HEK293 (cell line): Measurements from ENCODE around the gene GRAMD1B.

Experiments used
- CTCF ChIA-PET: fragments of 350-600 bp; formaldehyde crosslinking; extraction: SDS; loops from one replicate; lab custom pipeline; 2021; ENCODE audit warnings: antibody characterized with exemption; lab: Yijun Ruan, JAX
- POLR2A ChIA-PET: fragments of 300-600 bp; formaldehyde crosslinking; extraction: SDS; loops from one replicate; lab custom pipeline; 2020; ENCODE audit warnings: antibody characterized with exemption, inconsistent platforms; lab: Yijun Ruan, JAX
- H3K27ac ChIP-seq: fragments of 200-500 bp; sonication (Bioruptor generic); 2 replicates; pipeline ENCODE4 v1.5.1; 2014; ENCODE audit warnings: low read depth, low read length, control low read depth, inconsistent platforms; ENCODE audit errors: extremely low read depth
- H3K36me3 ChIP-seq, 2 experiments: fragments of 200-500 bp in 1 of 2; sonication (Bioruptor generic) in 1 of 2; 1 replicate in 1 of 2; 2 replicates in 1 of 2; pipeline ENCODE4 v1.5.1; 2014 to 2017; ENCODE audit warnings: inconsistent platforms in 2 of 2, low read length in 2 of 2; ENCODE audit not compliant: control insufficient read depth in 2 of 2, insufficient read depth in 1 of 2
- H3K4me1 ChIP-seq: fragments of 200-500 bp; sonication (Bioruptor generic); 2 replicates; pipeline ENCODE4 v1.5.1; 2014; ENCODE audit warnings: mild to moderate bottlenecking, low read length, inconsistent platforms; ENCODE audit not compliant: control insufficient read depth, insufficient read depth
- H3K4me3 ChIP-seq: 2 replicates; pipeline ENCODE4 v1.5.1; 2011; ENCODE audit warnings: low read depth, mild to moderate bottlenecking, control low read depth, low read length, moderate library complexity
- H3K9me3 ChIP-seq: fragments of 200-500 bp; sonication (Bioruptor generic); 2 replicates; pipeline ENCODE4 v1.5.1; 2014; ENCODE audit warnings: low read depth, low read length, inconsistent platforms; ENCODE audit not compliant: control insufficient read depth, insufficient read depth
- BCL11B ChIP-seq: fragments of 450-650 bp; formaldehyde crosslinking; IDR thresholded peaks from 2 replicates; pipeline ENCODE4 v1.5.1; 2016; ENCODE audit warnings: low read depth, missing biosample characterization, missing genetic modification characterization
- HOXA7 ChIP-seq: sonication (generic); formaldehyde crosslinking; IDR thresholded peaks from 2 replicates; pipeline ENCODE4 v1.8.1; 2022; ENCODE audit warnings: missing genetic modification reagents, borderline replicate concordance
- KLF10 ChIP-seq: fragments of 450-650 bp; IDR thresholded peaks from 2 replicates; pipeline ENCODE4 v1.5.1; 2018; ENCODE audit warnings: missing biosample characterization, mild to moderate bottlenecking, missing genetic modification characterization
- OSR2 ChIP-seq: fragments of 450-650 bp; formaldehyde crosslinking; IDR thresholded peaks from 2 replicates; pipeline ENCODE4 v1.5.1; 2016; ENCODE audit warnings: missing biosample characterization, missing genetic modification characterization
- OVOL3 ChIP-seq: fragments of 450-650 bp; formaldehyde crosslinking; IDR thresholded peaks from 2 replicates; pipeline ENCODE4 v1.5.1; 2016; ENCODE audit warnings: missing biosample characterization, missing genetic modification characterization
- YY1 ChIP-seq: fragments of 450-650 bp; formaldehyde crosslinking; IDR thresholded peaks from 2 replicates; pipeline ENCODE4 v1.5.1; 2018; ENCODE audit warnings: missing biosample characterization, missing genetic modification characterization
- ZNF211 ChIP-seq: fragments of 450-650 bp; formaldehyde crosslinking; IDR thresholded peaks from 2 replicates; pipeline ENCODE4 v1.5.1; 2016; ENCODE audit warnings: low read depth, missing biosample characterization, missing genetic modification characterization
- ZNF248 ChIP-seq: fragments of 450-650 bp; formaldehyde crosslinking; IDR thresholded peaks from 2 replicates; pipeline ENCODE4 v1.5.1; 2017; ENCODE audit warnings: missing biosample characterization, missing genetic modification characterization
- ZNF292 ChIP-seq: fragments of 450-650 bp; formaldehyde crosslinking; IDR thresholded peaks from 2 replicates; pipeline ENCODE4 v1.5.1; 2016; ENCODE audit warnings: low read depth, missing biosample characterization, missing genetic modification characterization, borderline replicate concordance
- ZNF48 ChIP-seq: fragments of 450-650 bp; formaldehyde crosslinking; IDR thresholded peaks from 2 replicates; pipeline ENCODE4 v1.5.1; 2016; ENCODE audit warnings: missing biosample characterization, missing genetic modification characterization
- ZNF510 ChIP-seq: fragments of 450-650 bp; formaldehyde crosslinking; IDR thresholded peaks from 2 replicates; pipeline ENCODE4 v1.5.1; 2018; ENCODE audit warnings: mild to moderate bottlenecking, missing genetic modification characterization, missing biosample characterization; ENCODE audit not compliant: insufficient replicate concordance
- ZNF544 ChIP-seq: fragments of 450-650 bp; formaldehyde crosslinking; IDR thresholded peaks from 2 replicates; pipeline ENCODE4 v1.5.0; 2017; ENCODE audit warnings: missing biosample characterization, missing genetic modification characterization
- ZNF549 ChIP-seq: fragments of 450-650 bp; IDR thresholded peaks from 2 replicates; pipeline ENCODE4 v1.5.1; 2018; ENCODE audit warnings: missing biosample characterization, missing genetic modification characterization, mild to moderate bottlenecking, inconsistent platforms, moderate library complexity
- ZNF561 ChIP-seq: fragments of 450-650 bp; IDR thresholded peaks from 2 replicates; pipeline ENCODE4 v1.5.1; 2018; ENCODE audit warnings: missing biosample characterization, missing genetic modification characterization, borderline replicate concordance
- ZNF585B ChIP-seq: fragments of 450-650 bp; formaldehyde crosslinking; IDR thresholded peaks from 2 replicates; pipeline ENCODE4 v1.5.1; 2016; ENCODE audit warnings: missing biosample characterization, missing genetic modification characterization
- ZNF610 ChIP-seq: fragments of 450-650 bp; formaldehyde crosslinking; IDR thresholded peaks from 2 replicates; pipeline ENCODE4 v1.5.1; 2016; ENCODE audit warnings: missing biosample characterization, missing genetic modification characterization, borderline replicate concordance
- ZNF707 ChIP-seq: fragments of 450-650 bp; formaldehyde crosslinking; IDR thresholded peaks from 2 replicates; pipeline ENCODE4 v1.5.1; 2016; ENCODE audit warnings: missing biosample characterization, missing genetic modification characterization
- ZNF777 ChIP-seq: fragments of 450-650 bp; formaldehyde crosslinking; IDR thresholded peaks from 2 replicates; pipeline ENCODE4 v1.5.1; 2017; ENCODE audit warnings: missing biosample characterization, missing genetic modification characterization, borderline replicate concordance
- TF ChIP-seq, protein P1 (sequence below): fragments of 450-650 bp; formaldehyde crosslinking; IDR thresholded peaks from 2 replicates; pipeline ENCODE4 v1.5.1; 2017; ENCODE audit warnings: missing biosample characterization, missing genetic modification characterization
- TF ChIP-seq, protein P2 (sequence below): fragments of 450-650 bp; formaldehyde crosslinking; IDR thresholded peaks from 2 replicates; pipeline ENCODE4 v1.5.1; 2016; ENCODE audit warnings: missing biosample characterization, missing genetic modification characterization, borderline replicate concordance
- TF ChIP-seq, protein P3 (sequence below): fragments of 450-650 bp; formaldehyde crosslinking; IDR thresholded peaks from 2 replicates; pipeline ENCODE4; 2016; ENCODE audit warnings: missing biosample characterization, missing genetic modification characterization
- TF ChIP-seq, protein P4 (sequence below): fragments of 450-650 bp; formaldehyde crosslinking; IDR thresholded peaks from 2 replicates; pipeline ENCODE4 v1.5.1; 2016; ENCODE audit warnings: missing biosample characterization, missing genetic modification characterization
- TF ChIP-seq, protein P5 (sequence below): fragments of 450-650 bp; formaldehyde crosslinking; IDR thresholded peaks from 2 replicates; pipeline ENCODE4 v1.5.1; 2016; ENCODE audit warnings: missing biosample characterization, missing genetic modification characterization

The GRAMD1B gene

DNA sequence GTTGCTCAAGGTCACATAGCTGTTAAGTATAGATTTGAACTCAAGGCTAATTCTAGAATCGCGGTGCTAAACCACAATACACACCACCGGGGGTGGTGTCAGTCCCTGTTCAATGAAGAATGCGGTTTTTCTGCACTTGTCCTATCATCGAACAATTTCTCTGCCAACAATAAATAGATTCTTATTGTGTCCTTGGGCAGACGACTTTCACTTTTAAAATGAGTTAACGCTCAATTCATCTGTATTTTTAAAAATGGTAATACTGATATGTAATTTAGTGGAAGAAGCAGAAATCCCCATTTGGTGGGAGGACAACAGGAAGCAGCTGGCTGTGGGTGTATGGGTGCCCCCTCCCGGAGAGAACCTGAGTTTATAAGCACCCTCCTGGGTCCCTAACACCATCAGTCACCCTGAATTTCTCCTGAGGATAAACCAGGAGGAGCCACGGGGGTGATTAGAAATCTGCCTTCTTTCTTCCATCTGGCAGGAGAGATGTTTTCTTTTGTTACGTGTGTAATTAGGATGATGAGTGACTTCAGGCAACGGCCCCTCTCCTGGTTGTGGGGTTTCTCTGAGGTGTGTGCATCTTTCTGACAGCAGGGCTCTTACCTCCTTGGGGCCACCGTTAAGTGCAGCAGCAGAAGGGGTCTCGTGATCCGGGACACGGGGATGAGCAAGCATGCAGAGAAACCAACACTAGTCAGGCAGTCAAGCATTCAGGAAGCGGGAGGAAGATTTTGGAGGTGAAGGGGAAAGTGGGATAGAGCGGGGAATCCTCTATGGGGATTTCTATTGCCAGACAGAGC, 87.7 kb downstream of the GRAMD1B start (continued):
- TF ChIP-seq, protein P1, sequence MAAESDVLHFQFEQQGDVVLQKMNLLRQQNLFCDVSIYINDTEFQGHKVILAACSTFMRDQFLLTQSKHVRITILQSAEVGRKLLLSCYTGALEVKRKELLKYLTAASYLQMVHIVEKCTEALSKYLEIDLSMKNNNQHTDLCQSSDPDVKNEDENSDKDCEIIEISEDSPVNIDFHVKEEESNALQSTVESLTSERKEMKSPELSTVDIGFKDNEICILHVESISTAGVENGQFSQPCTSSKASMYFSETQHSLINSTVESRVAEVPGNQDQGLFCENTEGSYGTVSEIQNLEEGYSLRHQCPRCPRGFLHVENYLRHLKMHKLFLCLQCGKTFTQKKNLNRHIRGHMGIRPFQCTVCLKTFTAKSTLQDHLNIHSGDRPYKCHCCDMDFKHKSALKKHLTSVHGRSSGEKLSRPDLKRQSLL (tag by site-specific recombination): no peak
- TF ChIP-seq ZNF561 (tag by site-specific recombination) (no peak), ZNF510 (tag by site-specific recombination) (no peak), KLF10 (no peak), BCL11B (tag by site-specific recombination) (no peak), ZNF248 (tag by site-specific recombination) (no peak), OVOL3 (tag by site-specific recombination) (no peak), ZNF610 (tag by site-specific recombination) (no peak), YY1 (tag by site-specific recombination) (no peak), ZNF544 (tag by site-specific recombination) (no peak)
- TF ChIP-seq, protein P2, sequence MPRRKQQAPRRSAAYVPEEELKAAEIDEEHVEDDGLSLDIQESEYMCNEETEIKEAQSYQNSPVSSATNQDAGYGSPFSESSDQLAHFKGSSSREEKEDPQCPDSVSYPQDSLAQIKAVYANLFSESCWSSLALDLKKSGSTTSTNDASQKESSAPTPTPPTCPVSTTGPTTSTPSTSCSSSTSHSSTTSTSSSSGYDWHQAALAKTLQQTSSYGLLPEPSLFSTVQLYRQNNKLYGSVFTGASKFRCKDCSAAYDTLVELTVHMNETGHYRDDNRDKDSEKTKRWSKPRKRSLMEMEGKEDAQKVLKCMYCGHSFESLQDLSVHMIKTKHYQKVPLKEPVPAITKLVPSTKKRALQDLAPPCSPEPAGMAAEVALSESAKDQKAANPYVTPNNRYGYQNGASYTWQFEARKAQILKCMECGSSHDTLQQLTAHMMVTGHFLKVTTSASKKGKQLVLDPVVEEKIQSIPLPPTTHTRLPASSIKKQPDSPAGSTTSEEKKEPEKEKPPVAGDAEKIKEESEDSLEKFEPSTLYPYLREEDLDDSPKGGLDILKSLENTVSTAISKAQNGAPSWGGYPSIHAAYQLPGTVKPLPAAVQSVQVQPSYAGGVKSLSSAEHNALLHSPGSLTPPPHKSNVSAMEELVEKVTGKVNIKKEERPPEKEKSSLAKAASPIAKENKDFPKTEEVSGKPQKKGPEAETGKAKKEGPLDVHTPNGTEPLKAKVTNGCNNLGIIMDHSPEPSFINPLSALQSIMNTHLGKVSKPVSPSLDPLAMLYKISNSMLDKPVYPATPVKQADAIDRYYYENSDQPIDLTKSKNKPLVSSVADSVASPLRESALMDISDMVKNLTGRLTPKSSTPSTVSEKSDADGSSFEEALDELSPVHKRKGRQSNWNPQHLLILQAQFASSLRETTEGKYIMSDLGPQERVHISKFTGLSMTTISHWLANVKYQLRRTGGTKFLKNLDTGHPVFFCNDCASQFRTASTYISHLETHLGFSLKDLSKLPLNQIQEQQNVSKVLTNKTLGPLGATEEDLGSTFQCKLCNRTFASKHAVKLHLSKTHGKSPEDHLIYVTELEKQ: no peak

DNA sequence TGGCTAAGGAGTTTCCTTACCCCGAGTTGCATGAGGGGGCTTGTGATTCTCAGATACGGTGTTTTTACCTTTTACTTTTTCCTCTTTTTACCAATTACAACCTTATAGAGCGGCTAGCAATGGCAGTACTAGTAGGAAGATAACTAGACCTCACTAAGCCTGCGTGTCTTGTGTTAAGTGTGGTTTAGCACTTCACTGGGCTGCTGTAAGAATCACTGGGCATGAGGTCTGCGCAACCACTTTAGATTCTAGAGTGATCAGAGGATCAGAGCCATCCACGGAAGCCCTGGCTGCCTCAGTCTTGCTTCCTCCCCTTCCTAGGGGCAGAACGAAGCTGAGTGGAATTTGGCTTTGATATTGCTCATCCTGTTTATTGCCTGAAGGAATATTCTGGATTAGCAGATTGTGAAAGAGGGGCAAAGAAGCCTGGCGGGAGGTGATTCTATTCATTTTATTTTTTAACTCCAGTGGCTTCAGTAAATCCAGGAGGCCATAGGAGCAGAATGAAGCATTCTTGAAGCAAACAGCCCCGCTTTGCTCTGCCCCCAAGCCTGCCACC, 88.5 kb downstream of the GRAMD1B start:
- Histone ChIP-seq H3K4me1 (no peaks in the 10 kb centered on the region), H3K36me3 (no peaks in the 10 kb centered on the region), H3K9me3 (no peaks in the 10 kb centered on the region), H3K4me3 (no peak overlapping the region), H3K27ac (no peak overlapping the region)
- ChIA-PET CTCF (interaction anchor here (0.7 to 3.0 kb wide), 3 partner anchors 15 to 195 kb away, joined by 3 to 12 read pairs (median 5); no protein-coding TSS in a partner anchor), POLR2A (no interaction called here)
- TF ChIP-seq, protein P3, sequence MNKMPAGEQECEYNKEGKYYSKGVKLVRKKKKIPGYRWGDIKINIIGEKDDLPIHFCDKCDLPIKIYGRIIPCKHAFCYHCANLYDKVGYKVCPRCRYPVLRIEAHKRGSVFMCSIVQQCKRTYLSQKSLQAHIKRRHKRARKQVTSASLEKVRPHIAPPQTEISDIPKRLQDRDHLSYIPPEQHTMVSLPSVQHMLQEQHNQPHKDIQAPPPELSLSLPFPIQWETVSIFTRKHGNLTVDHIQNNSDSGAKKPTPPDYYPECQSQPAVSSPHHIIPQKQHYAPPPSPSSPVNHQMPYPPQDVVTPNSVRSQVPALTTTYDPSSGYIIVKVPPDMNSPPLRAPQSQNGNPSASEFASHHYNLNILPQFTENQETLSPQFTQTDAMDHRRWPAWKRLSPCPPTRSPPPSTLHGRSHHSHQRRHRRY: no peak
- TF ChIP-seq OSR2 (tag by site-specific recombination): no peak
- TF ChIP-seq ZNF549 (tag by site-specific recombination): no peak
- no peak for TF ChIP-seq ZNF707
- no peak for TF ChIP-seq ZNF211 (tag by site-specific recombination)
- no peak for TF ChIP-seq ZNF544 (tag by site-specific recombination)
- no peak for TF ChIP-seq ZNF585B
- no peak for TF ChIP-seq HOXA7 (CRISPR knock-in tag)
- TF ChIP-seq, protein P4, sequence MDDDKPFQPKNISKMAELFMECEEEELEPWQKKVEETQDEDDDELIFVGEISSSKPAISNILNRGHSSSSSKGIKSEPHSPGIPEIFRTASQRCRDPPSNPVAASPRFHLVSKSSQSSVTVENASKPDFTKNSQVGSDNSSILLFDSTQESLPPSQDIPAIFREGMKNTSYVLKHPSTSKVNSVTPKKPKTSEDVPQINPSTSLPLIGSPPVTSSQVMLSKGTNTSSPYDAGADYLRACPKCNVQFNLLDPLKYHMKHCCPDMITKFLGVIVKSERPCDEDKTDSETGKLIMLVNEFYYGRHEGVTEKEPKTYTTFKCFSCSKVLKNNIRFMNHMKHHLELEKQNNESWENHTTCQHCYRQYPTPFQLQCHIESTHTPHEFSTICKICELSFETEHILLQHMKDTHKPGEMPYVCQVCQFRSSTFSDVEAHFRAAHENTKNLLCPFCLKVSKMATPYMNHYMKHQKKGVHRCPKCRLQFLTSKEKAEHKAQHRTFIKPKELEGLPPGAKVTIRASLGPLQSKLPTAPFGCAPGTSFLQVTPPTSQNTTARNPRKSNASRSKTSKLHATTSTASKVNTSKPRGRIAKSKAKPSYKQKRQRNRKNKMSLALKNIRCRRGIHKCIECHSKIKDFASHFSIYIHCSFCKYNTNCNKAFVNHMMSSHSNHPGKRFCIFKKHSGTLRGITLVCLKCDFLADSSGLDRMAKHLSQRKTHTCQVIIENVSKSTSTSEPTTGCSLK (tag by site-specific recombination): no peak
- TF ChIP-seq, protein P5, sequence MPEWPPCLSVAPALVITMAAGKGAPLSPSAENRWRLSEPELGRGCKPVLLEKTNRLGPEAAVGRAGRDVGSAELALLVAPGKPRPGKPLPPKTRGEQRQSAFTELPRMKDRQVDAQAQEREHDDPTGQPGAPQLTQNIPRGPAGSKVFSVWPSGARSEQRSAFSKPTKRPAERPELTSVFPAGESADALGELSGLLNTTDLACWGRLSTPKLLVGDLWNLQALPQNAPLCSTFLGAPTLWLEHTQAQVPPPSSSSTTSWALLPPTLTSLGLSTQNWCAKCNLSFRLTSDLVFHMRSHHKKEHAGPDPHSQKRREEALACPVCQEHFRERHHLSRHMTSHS (tag by site-specific recombination): no peak
- TF ChIP-seq ZNF777 (tag by site-specific recombination): no peak
- no peak for TF ChIP-seq ZNF48 (tag by site-specific recombination)
- TF ChIP-seq ZNF292 (tag by site-specific recombination): no peak
